NCI-H2107 (cell line): ENCODE measurements around the gene KLHL5.
"Not testable (repeated sequence)": the region's sequence is repeated elsewhere in the genome, so short reads cannot be mapped to it uniquely, and the experiment has no call there.

Experiments used
- DNase-seq: peaks from one replicate; lab custom pipeline; 2025; lab: John Stamatoyannopoulos, UW

KLHL5 gene

GRCh38 chr4:39062094-39062769 is at the start of gene KLHL5:
Gene KLHL5 (plus strand): TSS chr4:39062232. CDS start chr4:39062653, 421 bp downstream.
- no peak for DNase-seq

- DNase-seq, result no peak
Measured at GRCh38 chr4:39014028-39014427, 48.0 kb upstream of the KLHL5 start.

- no peak for DNase-seq
Measured at GRCh38 chr4:39020130-39020529, 41.9 kb upstream of the KLHL5 start.

- no peak for DNase-seq
Measured at GRCh38 chr4:39021631-39022030, 40.4 kb upstream of the KLHL5 start.

- DNase-seq, result no peak
Measured at GRCh38 chr4:39022241-39022640, 39.8 kb upstream of the KLHL5 start.

GRCh38 chr4:39023059-39023458 is 39.0 kb upstream of the KLHL5 start:
- no peak for DNase-seq

GRCh38 chr4:39024311-39024865 is 37.6 kb upstream of the KLHL5 start:
- no peak for DNase-seq

GRCh38 chr4:39025552-39026085 is 36.4 kb upstream of the KLHL5 start:
- DNase-seq, result no peak

- no peak for DNase-seq
Measured at GRCh38 chr4:39026096-39026495, 35.9 kb upstream of the KLHL5 start.

- DNase-seq, result no peak
Measured at GRCh38 chr4:39029752-39030694, 32.0 kb upstream of the KLHL5 start.

- no peak for DNase-seq
Measured at GRCh38 chr4:39030725-39031124, 31.3 kb upstream of the KLHL5 start.

- not testable (repeated sequence) for DNase-seq
Measured at GRCh38 chr4:39031590-39032020, 30.4 kb upstream of the KLHL5 start.

GRCh38 chr4:39032218-39033085 is 29.6 kb upstream of the KLHL5 start, which contains the start of gene TMEM156:
Gene TMEM156 (minus strand): TSS chr4:39032409. CDS start chr4:39032313, 96 bp downstream.
- no peak for DNase-seq

- no peak for DNase-seq
Measured at GRCh38 chr4:39036172-39036571, 25.9 kb upstream of the KLHL5 start.

GRCh38 chr4:39037491-39037825 is 24.6 kb upstream of the KLHL5 start:
- no peak for DNase-seq

GRCh38 chr4:39037941-39038340 is 24.1 kb upstream of the KLHL5 start:
- DNase-seq, result no peak

- DNase-seq, result no peak
Measured at GRCh38 chr4:39039108-39039507, 22.9 kb upstream of the KLHL5 start.

GRCh38 chr4:39042366-39042765 is 19.7 kb upstream of the KLHL5 start:
- no peak for DNase-seq

GRCh38 chr4:39043058-39043860 is 18.8 kb upstream of the KLHL5 start:
- DNase-seq, result no peak

GRCh38 chr4:39043861-39044363 is 18.1 kb upstream of the KLHL5 start:
- no peak for DNase-seq
